ENCODE measurements around the gene MAB21L3. TPM values are rescaled to one million over a fixed set of nuclear protein-coding genes. Genes with fewer than 3 reads are reported as not detected.
"Not testable (repeated sequence)": the region's sequence is repeated elsewhere in the genome, so short reads cannot be mapped to it uniquely, and the experiment has no call there.

MAB21L3 gene
- total and polyA plus RNA-seq, 11 donors = 0.04 to 0.15 (median 0.08) TPM; not detected in 8

GRCh38 chr1:116144151-116144550 lies 33.0 kb downstream of the MAB21L3 start:
- ATAC-seq (no peak), DNase-seq (no peak)
- peaks cover 0 to 9% (median 0%) of the 10 kb centered on the region in 12 donors for H3K4me1 ChIP-seq
- TF ChIP-seq POLR2A (IDR thresholded peaks at IDR 0.05) (no peak), CTCF (IDR thresholded peaks at IDR 0.05) (no peak)
- no peak overlapping the region for H3K27ac ChIP-seq
- no peaks in the 10 kb centered on the region for H3K27me3 ChIP-seq
- peaks cover 0 to 15% (median 3%) of the 10 kb centered on the region in 12 donors for H3K9me3 ChIP-seq
- H3K36me3 ChIP-seq = no peaks in the 10 kb centered on the region
- WGBS, 4 donors = 40 to 81% (median 70%) methylated on average over 1 of the region's 1 CpG
- H3K4me3 ChIP-seq = no peak overlapping the region
- intact Hi-C loops (cut with DNase I) = loop anchor here in 1 of 10 donors (5.0 kb wide), 1 partner anchor 343 kb away; no protein-coding TSS in a partner anchor

- not testable (repeated sequence) for ATAC-seq, H3K27ac ChIP-seq, H3K27me3 ChIP-seq, H3K36me3 ChIP-seq, H3K4me3 ChIP-seq, DNase-seq
- 91 to 96% (median 95%) methylated on average over 26 to 37 of the region's 37 CpGs for WGBS, 4 donors
- peaks cover 0 to 15% (median 3%) of the 10 kb centered on the region in 12 donors for H3K9me3 ChIP-seq
- intact Hi-C loops (cut with DNase I) = loop anchor here in 1 of 10 donors (2.0 kb wide), 1 partner anchor 342 kb away; no protein-coding TSS in a partner anchor
- H3K4me1 ChIP-seq = peaks cover 0 to 20% (median 4%) of the 10 kb centered on the region in 12 donors
Observed at GRCh38 chr1:116146447-116147113, 35.4 kb downstream of the MAB21L3 start.

GRCh38 chr1:116147114-116147510 lies 35.9 kb downstream of the MAB21L3 start:
- Histone ChIP-seq H3K36me3 (no peaks in the 10 kb centered on the region), H3K4me1 (peaks cover 0 to 25% (median 9%) of the 10 kb centered on the region in 12 donors), H3K9me3 (peaks cover 0 to 15% (median 3%) of the 10 kb centered on the region in 12 donors), H3K27me3 (no peaks in the 10 kb centered on the region), H3K27ac (no peak overlapping the region), H3K4me3 (no peak overlapping the region)
- ATAC-seq (no peak), DNase-seq (no peak)
- WGBS, 4 donors = 87 to 96% (median 92%) methylated on average over 3 of the region's 3 CpGs
- TF ChIP-seq CTCF (IDR thresholded peaks at IDR 0.05) (no peak), POLR2A (IDR thresholded peaks at IDR 0.05) (no peak)
- intact Hi-C loops (cut with DNase I) = loop anchor here in 1 of 10 donors (2.0 kb wide), 1 partner anchor 342 kb away; no protein-coding TSS in a partner anchor

GRCh38 chr1:116147972-116148371 lies 36.8 kb downstream of the MAB21L3 start:
- Histone ChIP-seq H3K4me1 (peaks cover 0 to 27% (median 12%) of the 10 kb centered on the region in 12 donors), H3K27ac (no peak overlapping the region), H3K27me3 (no peaks in the 10 kb centered on the region), H3K4me3 (no peak overlapping the region), H3K36me3 (no peaks in the 10 kb centered on the region), H3K9me3 (peaks cover 0 to 15% (median 3%) of the 10 kb centered on the region in 12 donors)
- ATAC-seq (no peak), DNase-seq (no peak)
- 64 to 70% (median 69%) methylated on average over 4 of the region's 4 CpGs for WGBS, 4 donors
- intact Hi-C loops (cut with DNase I) = loop anchor here in 1 of 10 donors (2.0 kb wide), 1 partner anchor 341 kb away; no protein-coding TSS in a partner anchor
- TF ChIP-seq CTCF (IDR thresholded peaks at IDR 0.05) (no peak), POLR2A (IDR thresholded peaks at IDR 0.05) (no peak)

All from heart left ventricle (tissue), 16 donors.